Measurements from ENCODE around the gene SIAH3.
"Not testable (repeated sequence)": the region's sequence is repeated elsewhere in the genome, so short reads cannot be mapped to it uniquely, and the experiment has no call there.

SIAH3 gene

GRCh38 chr13:45851171-45851921 lies at the start of gene SIAH3:
SIAH3 (minus strand) TSS chr13:45851753; CDS start chr13:45851629, 124 bp downstream.
- in situ Hi-C loops (cut with MboI; ENCODE audit: low sequenced_read_pairs), result no loop called here

DNA sequence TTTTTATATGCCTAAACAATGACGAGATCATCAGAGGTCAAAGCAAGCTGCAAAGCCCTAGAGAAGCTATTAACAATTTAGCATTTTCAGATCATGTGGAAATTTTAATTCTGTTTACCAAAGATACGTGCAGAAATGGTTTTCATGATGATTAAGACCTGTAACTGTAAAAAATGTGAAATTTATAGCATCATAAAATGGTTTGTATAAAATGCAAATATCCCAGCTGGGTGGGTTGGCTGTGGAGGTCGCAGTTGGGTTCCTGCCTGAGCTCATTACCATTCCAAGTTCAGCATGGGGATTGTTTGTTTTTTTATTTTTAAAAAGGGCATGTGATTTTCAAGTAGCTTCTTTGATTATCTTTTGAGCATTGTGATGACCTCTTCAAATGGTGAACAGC lies 47.9 kb upstream of the SIAH3 start:
- in situ Hi-C loops (cut with MboI; ENCODE audit: low sequenced_read_pairs), result no loop called here

DNA sequence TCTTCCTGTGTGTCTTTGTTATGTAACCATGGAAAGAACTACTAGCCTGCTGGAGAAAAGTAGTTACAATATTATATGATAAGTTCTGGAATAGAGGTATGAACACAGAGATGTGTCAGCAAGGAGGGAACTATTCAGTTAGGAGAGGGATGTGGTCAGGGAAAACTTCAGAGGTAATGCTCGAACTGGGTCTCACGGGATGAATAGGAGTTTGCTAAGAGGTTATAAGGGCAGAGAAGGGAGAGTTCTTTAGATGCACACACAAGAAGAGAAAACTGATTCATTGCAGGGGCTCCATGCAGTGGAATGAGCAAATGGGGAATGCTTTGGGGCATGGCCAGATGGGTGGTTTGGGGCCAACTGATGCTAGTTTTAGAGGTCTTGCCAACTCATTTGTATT lies 46.0 kb upstream of the SIAH3 start:
- in situ Hi-C loops (cut with MboI; ENCODE audit: low sequenced_read_pairs), result no loop called here

- in situ Hi-C loops (cut with MboI; ENCODE audit: low sequenced_read_pairs), result no loop called here
These were observed 44.7 kb upstream of the SIAH3 start for GRCh38 chr13:45896285-45896684.

DNA sequence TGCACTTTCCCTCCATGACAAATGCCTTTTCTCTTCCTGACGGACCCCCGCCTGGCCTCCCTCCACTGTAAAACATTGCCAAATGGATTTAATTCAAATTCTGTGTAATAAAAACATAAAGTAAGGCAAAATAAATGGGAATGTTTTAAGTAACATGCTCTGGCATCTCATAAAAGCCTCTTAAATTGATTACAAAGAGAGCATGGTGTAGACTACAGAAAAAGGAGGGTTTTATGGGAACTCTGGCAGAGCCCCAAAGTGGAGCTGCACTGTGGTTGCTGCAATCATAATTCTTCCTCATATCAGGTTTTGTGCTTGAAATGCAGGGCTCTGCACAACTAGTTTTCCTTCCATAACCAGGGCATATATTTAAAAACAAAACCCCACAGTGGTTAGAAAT lies 44.3 kb upstream of the SIAH3 start:
- in situ Hi-C loops (cut with MboI; ENCODE audit: low sequenced_read_pairs), result no loop called here

- in situ Hi-C loops (cut with MboI; ENCODE audit: low sequenced_read_pairs), result no loop called here
These were observed 41.0 kb upstream of the SIAH3 start for GRCh38 chr13:45892513-45892912.

DNA sequence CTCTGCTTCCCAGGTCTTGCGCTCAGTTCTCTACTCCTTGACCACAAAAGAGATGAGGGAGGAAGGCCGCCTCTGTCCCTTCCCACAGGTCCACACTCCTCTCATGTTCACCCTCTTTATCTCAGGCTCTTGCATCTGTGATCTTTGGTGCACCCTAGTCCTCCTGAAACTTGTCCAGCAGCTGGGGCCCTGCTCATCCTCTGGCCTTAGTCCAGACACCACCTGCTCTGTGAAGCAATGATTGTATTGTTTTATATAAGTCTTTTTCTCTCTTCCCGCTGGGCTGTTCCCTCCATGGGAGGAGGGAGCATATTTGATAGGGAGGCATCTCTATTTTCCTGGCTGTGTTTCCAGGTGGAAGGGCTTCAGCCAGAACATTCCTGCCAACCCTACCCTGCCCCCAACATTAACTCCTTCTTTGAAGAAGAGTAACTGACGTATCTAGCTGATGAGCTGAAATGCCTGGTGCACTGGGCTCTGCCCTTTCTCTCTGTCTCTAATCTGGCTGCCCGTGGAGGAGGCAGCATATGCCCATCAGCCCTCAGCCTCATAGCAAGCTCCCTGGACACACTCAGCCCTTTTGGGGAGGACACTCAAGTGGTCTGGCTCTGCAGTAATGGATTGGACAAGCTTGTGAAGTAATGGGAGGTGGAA lies 38.2 kb upstream of the SIAH3 start:
- in situ Hi-C loops (cut with MboI; ENCODE audit: low sequenced_read_pairs), result no loop called here

- in situ Hi-C loops (cut with MboI; ENCODE audit: low sequenced_read_pairs), result no loop called here
These were observed 34.9 kb upstream of the SIAH3 start for GRCh38 chr13:45886466-45886865.

GRCh38 chr13:45885194-45885593 lies 33.6 kb upstream of the SIAH3 start:
- in situ Hi-C loops (cut with MboI; ENCODE audit: low sequenced_read_pairs), result no loop called here

DNA sequence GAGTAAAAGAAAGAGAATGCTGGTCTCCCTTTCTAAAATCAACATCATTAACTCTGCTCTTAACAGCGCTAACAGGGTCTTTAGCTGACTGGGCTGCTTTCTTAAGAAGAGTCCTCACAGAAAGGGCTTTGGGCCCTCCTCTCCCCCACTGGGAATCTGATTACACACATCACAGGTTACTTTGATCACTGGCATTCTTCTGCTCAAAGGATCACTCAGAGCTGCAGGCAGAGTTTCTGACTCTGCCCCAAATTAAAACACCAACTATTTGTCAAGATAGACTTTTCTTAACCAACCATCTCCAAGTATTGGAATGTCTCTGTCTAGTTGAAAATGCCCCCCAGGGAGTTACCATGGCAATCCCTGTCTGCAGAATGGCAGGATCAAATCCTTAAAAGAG lies 31.1 kb upstream of the SIAH3 start:
- in situ Hi-C loops (cut with MboI; ENCODE audit: low sequenced_read_pairs), result no loop called here

GRCh38 chr13:45881353-45881752 lies 29.8 kb upstream of the SIAH3 start:
- in situ Hi-C loops (cut with MboI; ENCODE audit: low sequenced_read_pairs), result no loop called here

DNA sequence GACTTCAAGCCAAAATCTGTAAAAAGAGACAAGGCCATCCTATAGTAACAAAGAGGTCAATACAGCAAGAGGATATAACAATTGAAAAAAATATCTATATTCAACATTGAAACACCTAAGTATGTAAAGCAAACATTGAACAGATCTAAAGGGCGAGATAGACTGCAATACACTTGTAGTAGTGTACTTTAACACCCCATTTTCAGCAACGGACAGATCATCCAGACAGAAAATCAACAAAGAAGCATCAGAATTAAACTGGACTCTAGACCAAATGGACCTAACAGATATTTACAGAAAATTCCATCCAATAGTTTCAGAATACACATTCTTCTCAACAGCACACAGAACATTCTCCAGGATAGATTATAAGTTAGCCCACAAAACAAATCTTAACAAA lies 28.7 kb upstream of the SIAH3 start:
- in situ Hi-C loops (cut with MboI; ENCODE audit: low sequenced_read_pairs), result no loop called here

DNA sequence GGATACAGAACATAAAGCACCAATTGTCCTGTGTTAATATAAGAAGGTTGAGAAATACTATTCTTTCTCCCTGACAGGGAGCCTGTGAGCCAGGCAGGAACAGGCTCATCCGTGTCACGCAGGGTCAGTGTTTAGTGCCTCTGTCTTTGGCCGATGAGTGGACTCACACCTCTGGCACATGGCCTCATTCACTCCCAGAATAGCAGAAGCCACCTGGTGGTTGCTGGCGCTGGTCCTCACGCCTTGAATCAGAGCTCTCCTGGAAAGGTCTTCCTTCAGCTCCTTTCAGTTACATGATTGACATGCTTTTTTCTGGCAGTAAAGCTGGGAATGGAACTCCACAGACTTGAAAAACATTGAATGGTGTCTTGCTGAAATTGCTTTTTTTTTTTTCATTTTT lies 28.1 kb upstream of the SIAH3 start:
- in situ Hi-C loops (cut with MboI; ENCODE audit: low sequenced_read_pairs), result no loop called here

GRCh38 chr13:45878966-45879365 lies 27.4 kb upstream of the SIAH3 start:
- in situ Hi-C loops (cut with MboI; ENCODE audit: low sequenced_read_pairs), result no loop called here

- in situ Hi-C loops (cut with MboI; ENCODE audit: low sequenced_read_pairs), result no loop called here
These were observed 25.2 kb upstream of the SIAH3 start for GRCh38 chr13:45876781-45877180.

- in situ Hi-C loops (cut with MboI; ENCODE audit: low sequenced_read_pairs), result no loop called here
These were observed 24.4 kb upstream of the SIAH3 start for GRCh38 chr13:45875951-45876350.

GRCh38 chr13:45873491-45874325 lies 22.2 kb upstream of the SIAH3 start:
- in situ Hi-C loops (cut with MboI; ENCODE audit: low sequenced_read_pairs), result no loop called here

DNA sequence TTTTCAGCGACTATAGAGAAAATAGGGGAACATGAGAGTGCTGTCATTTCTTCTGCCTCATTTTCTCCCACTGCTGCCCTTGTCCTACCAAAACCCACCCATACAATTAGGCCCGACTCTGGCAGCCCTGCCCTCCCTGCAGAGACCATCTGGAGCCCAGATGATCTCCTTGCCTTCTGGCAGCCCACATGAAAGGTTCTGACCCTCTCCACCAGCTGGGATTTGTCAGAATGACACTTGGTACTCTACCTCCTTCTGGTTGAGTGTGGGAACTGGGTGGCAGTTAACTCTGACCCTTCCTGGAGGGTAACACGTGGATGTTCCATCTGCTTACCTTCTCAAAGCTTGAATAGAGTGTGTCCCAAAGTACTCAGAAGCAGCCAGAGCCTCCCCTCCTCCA lies 21.0 kb upstream of the SIAH3 start:
- in situ Hi-C loops (cut with MboI; ENCODE audit: low sequenced_read_pairs), result no loop called here

GRCh38 chr13:45871201-45871600 lies 19.6 kb upstream of the SIAH3 start:
- in situ Hi-C loops (cut with MboI; ENCODE audit: low sequenced_read_pairs), result not testable (repeated sequence)

- in situ Hi-C loops (cut with MboI; ENCODE audit: low sequenced_read_pairs), result no loop called here
These were observed 18.7 kb upstream of the SIAH3 start for GRCh38 chr13:45870232-45870631.

DNA sequence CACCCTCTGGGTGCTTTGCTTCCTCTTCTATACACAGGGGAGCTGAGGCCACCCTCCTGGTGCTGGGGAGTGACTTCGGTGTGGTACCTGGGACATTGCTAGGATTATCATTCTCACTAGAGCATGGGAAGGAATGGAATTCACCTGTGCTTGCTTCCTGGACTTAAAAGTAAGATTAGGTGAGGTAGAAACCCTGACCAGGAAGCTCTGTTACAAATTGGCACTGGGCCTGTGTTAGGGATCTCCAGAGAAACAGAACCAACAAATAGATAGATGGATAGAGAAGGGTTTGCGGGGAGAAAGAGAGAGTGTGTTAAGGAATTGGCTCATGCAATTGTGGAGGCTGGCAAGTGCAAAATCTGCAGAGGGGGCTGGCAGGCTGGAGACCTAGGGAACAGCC lies 13.9 kb upstream of the SIAH3 start:
- in situ Hi-C loops (cut with MboI; ENCODE audit: low sequenced_read_pairs), result no loop called here

All from HL-60/S4 (cell line).